IPS-18c (cell line): ENCODE results near the gene TRA2B.

ENCODE experiments used
- H3K4me3 ChIP-seq: 2 replicates; pipeline ENCODE4 v1.7.0; 2013; ENCODE audit warnings: low read depth, mild to moderate bottlenecking, low read length, moderate library complexity; ENCODE audit not compliant: insufficient read depth
- H3K9me3 ChIP-seq: one replicate; pipeline ENCODE4 v1.6.1; 2013; ENCODE audit warnings: mild to moderate bottlenecking, low read length, moderate library complexity; ENCODE audit not compliant: control insufficient read depth, insufficient read depth

Gene TRA2B

GRCh38 chr3:185934174-185934557, 3.6 kb downstream of the TRA2B start:
- H3K9me3 ChIP-seq = no peaks in the 10 kb centered on the region
- H3K4me3 ChIP-seq = peak overlapping the region; percentile 99

- Histone ChIP-seq H3K9me3 (no peaks in the 10 kb centered on the region), H3K4me3 (peak overlapping the region; percentile 99)
These were observed 4.2 kb downstream of the TRA2B start for GRCh38 chr3:185933374-185934173.

GRCh38 chr3:185931777-185932612, 5.8 kb downstream of the TRA2B start:
- no peaks in the 10 kb centered on the region for H3K9me3 ChIP-seq
- no peak overlapping the region for H3K4me3 ChIP-seq

GRCh38 chr3:185930393-185931107, 7.3 kb downstream of the TRA2B start:
- H3K4me3 ChIP-seq = no peak overlapping the region
- H3K9me3 ChIP-seq = no peaks in the 10 kb centered on the region

- peak overlapping the region; percentile 25; the same call in 1 of the 2 replicates for H3K4me3 ChIP-seq
These were observed 8.3 kb downstream of the TRA2B start for GRCh38 chr3:185929192-185930151.

GRCh38 chr3:185928496-185928895, 9.3 kb downstream of the TRA2B start:
- Histone ChIP-seq H3K9me3 (no peaks in the 10 kb centered on the region), H3K4me3 (no peak overlapping the region)

More at GRCh38 chr3:185929192-185930151, 8.3 kb downstream of the TRA2B start:
- H3K9me3 ChIP-seq = no peaks in the 10 kb centered on the region

GRCh38 chr3:185927501-185928200, 10.2 kb downstream of the TRA2B start:
- Histone ChIP-seq H3K4me3 (no peak overlapping the region), H3K9me3 (no peaks in the 10 kb centered on the region)

GRCh38 chr3:185926445-185926844, 11.4 kb downstream of the TRA2B start:
- H3K4me3 ChIP-seq = no peak overlapping the region
- H3K9me3 ChIP-seq = no peaks in the 10 kb centered on the region

- Histone ChIP-seq H3K4me3 (no peak overlapping the region), H3K9me3 (no peaks in the 10 kb centered on the region)
These were observed 12.5 kb downstream of the TRA2B start for GRCh38 chr3:185925353-185925752.

GRCh38 chr3:185924375-185924774, 13.4 kb downstream of the TRA2B start:
- H3K9me3 ChIP-seq = no peaks in the 10 kb centered on the region
- H3K4me3 ChIP-seq = no peak overlapping the region

GRCh38 chr3:185920184-185920583, 17.6 kb downstream of the TRA2B start:
- H3K4me3 ChIP-seq = no peak overlapping the region

GRCh38 chr3:185916042-185916833, 21.6 kb downstream of the TRA2B start:
- no peaks in the 10 kb centered on the region for H3K9me3 ChIP-seq
- H3K4me3 ChIP-seq = no peak overlapping the region

More at GRCh38 chr3:185920184-185920583, 17.6 kb downstream of the TRA2B start:
- H3K9me3 ChIP-seq = no peaks in the 10 kb centered on the region

- Histone ChIP-seq H3K9me3 (no peaks in the 10 kb centered on the region), H3K4me3 (no peak overlapping the region)
These were observed 22.2 kb downstream of the TRA2B start for GRCh38 chr3:185915642-185916041.

GRCh38 chr3:185914911-185915629, 22.7 kb downstream of the TRA2B start:
- Histone ChIP-seq H3K4me3 (no peak overlapping the region), H3K9me3 (no peaks in the 10 kb centered on the region)
